SU-DHL-6 (cell line): ENCODE measurements around the gene DSCAML1.

ENCODE experiments used
- H2AFZ ChIP-seq: fragments of 200-600 bp; sonication (generic); 2 replicates; pipeline ENCODE4 v1.6.1; 2014; ENCODE audit warnings: low read depth, mild to moderate bottlenecking, moderate library complexity, mixed read lengths, antibody characterized with exemption, low read length; ENCODE audit not compliant: severe bottlenecking
- H3F3A ChIP-seq: fragments of 200-600 bp; shearing (Covaris generic); 2 replicates; pipeline ENCODE4 v1.6.0; 2016; ENCODE audit warnings: antibody characterized with exemption, mild to moderate bottlenecking; ENCODE audit not compliant: insufficient read depth
- H3K27ac ChIP-seq: fragments of 200-600 bp; sonication (generic); 2 replicates; pipeline ENCODE4 v1.5.1; 2016; ENCODE audit warnings: low read depth, mild to moderate bottlenecking, low read length, moderate library complexity, mixed read lengths
- H3K27me3 ChIP-seq: fragments of 200-600 bp; sonication (generic), shearing (Covaris generic); 2 replicates; pipeline ENCODE4 v1.6.0; 2014; ENCODE audit warnings: mild to moderate bottlenecking, low read length
- H3K36me3 ChIP-seq: fragments of 200-600 bp; sonication (generic); 2 replicates; pipeline ENCODE4 v1.6.1; 2014; ENCODE audit warnings: mild to moderate bottlenecking, low read length, mixed read lengths
- H3K4me2 ChIP-seq: fragments of 300-600, 200-600 bp; shearing (Covaris generic), sonication (generic); 2 replicates; pipeline ENCODE4 v1.6.0; 2014; ENCODE audit warnings: low read length, low read depth, mild to moderate bottlenecking; ENCODE audit not compliant: poor library complexity, severe bottlenecking
- H3K4me3 ChIP-seq: fragments of 200-600 bp; sonication (generic); 2 replicates; pipeline ENCODE4 v1.5.1; 2014; ENCODE audit warnings: antibody characterized with exemption, low read length, mild to moderate bottlenecking, mixed read lengths; ENCODE audit not compliant: insufficient read depth, poor library complexity, severe bottlenecking
- H3K79me2 ChIP-seq: fragments of 200-600 bp; sonication (generic); 2 replicates; pipeline ENCODE4 v1.6.1; 2014; ENCODE audit warnings: mild to moderate bottlenecking, low read length, moderate library complexity; ENCODE audit not compliant: insufficient read depth
- H3K9ac ChIP-seq: fragments of 200-600 bp; sonication (generic); 2 replicates; pipeline ENCODE4 v1.7.0; 2014; ENCODE audit warnings: mild to moderate bottlenecking, low read length
- H3K9me2 ChIP-seq: fragments of 200-600 bp; sonication (generic); replicated peaks from 2 replicates; pipeline ENCODE4 v1.6.1; 2014; ENCODE audit warnings: low read length; ENCODE audit not compliant: insufficient read depth
- H3K9me3 ChIP-seq: fragments of 200-600 bp; sonication (generic); 2 replicates; pipeline ENCODE4 v1.6.1; 2014; ENCODE audit warnings: low read length, mixed read lengths; ENCODE audit not compliant: insufficient read depth
- H4K20me1 ChIP-seq: fragments of 200-600 bp; sonication (generic); 2 replicates; pipeline ENCODE4 v1.6.1; 2014; ENCODE audit warnings: low read depth, mild to moderate bottlenecking, antibody characterized with exemption, low read length, moderate library complexity, mixed read lengths
- EZH2phosphoT487 ChIP-seq: fragments of 200-600 bp; sonication (generic), shearing (Covaris generic); conservative IDR thresholded peaks from 2 replicates; pipeline ENCODE4 v1.6.1; 2018; ENCODE audit warnings: mild to moderate bottlenecking, antibody characterized with exemption, low read length, moderate library complexity, mixed read lengths
- TF ChIP-seq, protein P1 (sequence below): fragments of 200-600 bp; sonication (generic); IDR thresholded peaks from one replicate; pipeline ENCODE4 v1.5.1; 2017; ENCODE audit warnings: antibody characterized with exemption, mild to moderate bottlenecking, low read length, moderate library complexity; ENCODE audit not compliant: insufficient read depth, poor library complexity, severe bottlenecking

The DSCAML1 gene

DNA sequence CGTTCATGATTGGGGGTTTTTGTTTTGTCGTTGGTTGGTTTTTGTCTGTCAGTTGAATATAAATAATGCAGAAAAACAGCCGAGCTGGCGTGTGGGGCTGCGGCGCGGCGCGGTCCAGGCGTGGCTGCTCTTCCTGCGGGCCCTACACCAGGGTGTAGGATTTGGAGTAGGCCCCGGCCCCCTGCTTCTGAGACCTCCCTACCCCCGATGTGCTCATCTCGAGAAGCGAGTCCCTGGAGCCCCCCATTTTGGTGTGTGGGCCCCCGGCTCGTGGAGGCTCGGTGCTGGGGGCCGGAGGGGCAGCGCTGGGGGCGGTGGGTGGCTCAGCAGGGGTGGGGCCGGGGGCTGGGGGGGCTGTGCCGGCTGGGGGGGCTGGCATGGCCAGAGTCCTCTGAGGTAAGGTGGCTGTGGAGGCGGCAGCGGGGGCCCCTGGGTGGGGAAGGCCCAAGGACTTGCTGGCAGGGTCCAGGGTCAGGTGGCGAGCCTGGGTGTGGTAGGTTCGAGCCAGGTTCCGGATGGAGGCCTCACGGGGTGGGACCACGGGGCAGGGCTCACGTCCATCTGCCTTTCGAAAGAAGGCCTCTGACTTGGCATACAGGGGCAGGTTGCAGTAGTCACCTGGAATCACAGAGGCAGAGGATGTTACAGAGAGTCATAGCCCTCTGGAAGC, 368.7 kb downstream of the DSCAML1 start:
- Histone ChIP-seq H3F3A (no peaks in the 10 kb centered on the region), H3K79me2 (no peaks in the 10 kb centered on the region), H4K20me1 (no peaks in the 10 kb centered on the region), H3K27ac (no peak overlapping the region), H3K4me3 (no peak overlapping the region), H3K9me3 (no peaks in the 10 kb centered on the region), H3K9ac (no peak overlapping the region), H3K27me3 (no peaks in the 10 kb centered on the region), H2AFZ (no peak overlapping the region), H3K36me3 (no peaks in the 10 kb centered on the region), H3K4me2 (no peak overlapping the region), H3K9me2 (no peaks in the 10 kb centered on the region)
- no peak for TF ChIP-seq EZH2phosphoT487
- TF ChIP-seq, protein P1, sequence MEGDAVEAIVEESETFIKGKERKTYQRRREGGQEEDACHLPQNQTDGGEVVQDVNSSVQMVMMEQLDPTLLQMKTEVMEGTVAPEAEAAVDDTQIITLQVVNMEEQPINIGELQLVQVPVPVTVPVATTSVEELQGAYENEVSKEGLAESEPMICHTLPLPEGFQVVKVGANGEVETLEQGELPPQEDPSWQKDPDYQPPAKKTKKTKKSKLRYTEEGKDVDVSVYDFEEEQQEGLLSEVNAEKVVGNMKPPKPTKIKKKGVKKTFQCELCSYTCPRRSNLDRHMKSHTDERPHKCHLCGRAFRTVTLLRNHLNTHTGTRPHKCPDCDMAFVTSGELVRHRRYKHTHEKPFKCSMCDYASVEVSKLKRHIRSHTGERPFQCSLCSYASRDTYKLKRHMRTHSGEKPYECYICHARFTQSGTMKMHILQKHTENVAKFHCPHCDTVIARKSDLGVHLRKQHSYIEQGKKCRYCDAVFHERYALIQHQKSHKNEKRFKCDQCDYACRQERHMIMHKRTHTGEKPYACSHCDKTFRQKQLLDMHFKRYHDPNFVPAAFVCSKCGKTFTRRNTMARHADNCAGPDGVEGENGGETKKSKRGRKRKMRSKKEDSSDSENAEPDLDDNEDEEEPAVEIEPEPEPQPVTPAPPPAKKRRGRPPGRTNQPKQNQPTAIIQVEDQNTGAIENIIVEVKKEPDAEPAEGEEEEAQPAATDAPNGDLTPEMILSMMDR: no peak

DNA sequence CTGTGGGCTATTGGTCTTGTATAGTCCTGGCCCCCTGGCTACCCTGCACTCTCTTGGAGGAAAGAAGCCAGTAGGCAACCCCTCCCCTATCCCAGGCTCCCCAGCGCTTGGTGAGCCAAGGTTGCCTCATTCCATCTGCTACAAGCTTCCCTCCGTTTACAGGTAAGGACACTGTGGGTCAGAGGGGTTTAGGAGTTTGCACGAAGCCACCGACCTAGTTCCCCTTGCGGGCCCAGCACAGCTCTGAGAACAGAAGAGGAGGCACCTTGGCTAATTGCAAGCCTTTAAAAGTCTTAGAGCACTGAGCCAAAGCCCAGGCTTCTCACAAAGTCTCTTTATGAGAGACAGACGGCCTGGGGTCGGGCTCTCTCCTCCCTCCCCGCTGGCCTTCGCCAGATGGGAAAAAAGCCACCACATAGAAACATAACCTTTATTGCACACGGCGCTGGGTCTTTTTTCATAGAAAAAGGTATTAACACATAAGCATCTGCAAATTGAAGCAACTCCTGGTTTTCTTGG, 369.6 kb downstream of the DSCAML1 start:
- Histone ChIP-seq H3K9ac (no peak overlapping the region), H3K9me3 (no peaks in the 10 kb centered on the region), H3K9me2 (no peaks in the 10 kb centered on the region), H3K4me2 (no peak overlapping the region), H3K27ac (no peak overlapping the region), H4K20me1 (no peaks in the 10 kb centered on the region), H3K79me2 (no peaks in the 10 kb centered on the region), H3K27me3 (no peaks in the 10 kb centered on the region), H3K36me3 (no peaks in the 10 kb centered on the region), H2AFZ (no peak overlapping the region), H3F3A (no peaks in the 10 kb centered on the region), H3K4me3 (no peak overlapping the region)
- TF ChIP-seq EZH2phosphoT487: no peak
- TF ChIP-seq, protein P1: no peak

DNA sequence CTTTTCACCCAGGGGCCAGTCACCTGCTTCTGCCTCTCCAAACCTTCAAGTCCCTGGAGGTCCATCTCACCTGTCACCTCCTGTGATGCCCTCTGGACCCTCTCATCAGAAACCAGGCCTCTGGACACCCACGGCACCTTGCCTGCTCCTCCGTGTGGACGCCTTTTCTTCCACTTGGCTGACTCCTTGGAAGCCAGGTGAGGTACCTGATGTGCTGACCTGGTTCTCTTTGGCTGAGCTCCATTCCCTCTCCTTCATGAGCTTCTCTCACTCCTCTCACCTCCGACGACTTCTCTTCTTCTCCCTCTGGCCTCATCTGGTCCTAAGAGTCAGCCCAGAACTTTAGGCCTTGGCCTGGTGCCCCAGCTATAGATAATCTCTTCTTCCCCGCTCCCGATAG, 370.1 kb downstream of the DSCAML1 start:
- H3K36me3 ChIP-seq: no peaks in the 10 kb centered on the region
- H4K20me1 ChIP-seq: no peaks in the 10 kb centered on the region
- H3K79me2 ChIP-seq: no peaks in the 10 kb centered on the region
- no peaks in the 10 kb centered on the region for H3K9me3 ChIP-seq
- TF ChIP-seq, protein P1: no peak
- TF ChIP-seq EZH2phosphoT487: no peak
- no peak overlapping the region for H3K9ac ChIP-seq
- H3K4me3 ChIP-seq: no peak overlapping the region
- H3K4me2 ChIP-seq: no peak overlapping the region
- H3K27me3 ChIP-seq: no peaks in the 10 kb centered on the region
- no peak overlapping the region for H3K27ac ChIP-seq
- no peak overlapping the region for H2AFZ ChIP-seq
- no peaks in the 10 kb centered on the region for H3F3A ChIP-seq
- H3K9me2 ChIP-seq: no peaks in the 10 kb centered on the region
